Psoas muscle (tissue), 8 donors: ENCODE results near the gene SH2D4B. TPM values are rescaled to one million over a fixed set of nuclear protein-coding genes. Genes with fewer than 3 reads are reported as not detected.

Experiments
- ATAC-seq, 4 donors: fragments of 200-7000 bp; cut with Tn5 transposase; one replicate each; pipeline ENCODE4 v1.9.1; 2020; ENCODE audit warnings: moderate library complexity in 3 of 4, mild to moderate bottlenecking in 2 of 4
- DNase-seq, 2 donors: peaks; one replicate each; pipeline ENCODE4 v3.0.0-alpha.2; 2020
- H3K27ac ChIP-seq: fragments of 200-600 bp; one replicate; pipeline ENCODE4 v1.8.0; 2022
- H3K27me3 ChIP-seq, 3 donors: fragments of 200-600 bp in 1 of 3; one replicate each; pipeline versions ENCODE4 v1.6.1 to v1.8.0; 2013 to 2022; ENCODE audit warnings: low read length in 2 of 3, mild to moderate bottlenecking in 2 of 3, moderate library complexity in 1 of 3; ENCODE audit not compliant: insufficient read depth in 3 of 3
- H3K36me3 ChIP-seq, 2 donors: fragments of 200-600 bp in 1 of 2; one replicate each; pipeline versions ENCODE4 v1.6.1 to v1.8.0; 2013 to 2022; ENCODE audit warnings: low read depth in 1 of 2, mild to moderate bottlenecking in 1 of 2, moderate library complexity in 1 of 2; ENCODE audit not compliant: insufficient read depth in 1 of 2
- H3K4me1 ChIP-seq: fragments of 200-600 bp; one replicate; pipeline ENCODE4 v1.8.0; 2022
- H3K4me3 ChIP-seq: fragments of 200-600 bp; one replicate; pipeline ENCODE4 v1.8.0; 2022; ENCODE audit warnings: mild to moderate bottlenecking
- H3K9me3 ChIP-seq: fragments of 200-600 bp; one replicate; pipeline ENCODE4 v1.8.0; 2022
- CTCF ChIP-seq: fragments of 200-600 bp; IDR thresholded peaks from one replicate; pipeline ENCODE4 v1.8.0; 2022; ENCODE audit warnings: antibody characterized with exemption
- WGBS, 3 donors: extraction: QIAGEN DNeasy Blood & Tissue Kit; methylation state at CpG; one replicate each; pipeline versions ENCODE4 v1.1.6 to v1.1.7; 2013; 5-methylcytosine and 5-hydroxymethylcytosine counted together
- intact Hi-C, 2 donors: fragments of 100-400 bp; cut with DNase I; formaldehyde crosslinking; loops; one replicate each; pipeline versions ENCODE4 v1.11.0 to v1.14.2; 2022
- polyA plus RNA-seq, 3 donors: library from polyadenylated mRNA; stranded (reverse); fragments of 200-250 nt; gene quantifications; one replicate each; pipeline ENCODE4 v1.2.3, GENCODE V29; 2013
- total RNA-seq, 4 donors: library from RNA; stranded (reverse); fragmentation: NEBNext Ultra II Directional in 2 of 4; extraction: Animal tissue kit (Norgen Biotek cat#: 25700) in 2 of 4; gene quantifications; one replicate each; pipeline versions ENCODE4 v1.2.1 to v1.2.4, GENCODE V29; 2021 to 2023
- donor health status: healthy with polysubstance abuse.
- donor health status: DM: no; HTN: no; CAD: no; lungs with moderate emphysema.
- donor health status: Bipolar disorder and iron deficiency.
- donor health status: healthy.
- donor health status: DM: yes; HTN: yes; CAD: no.
- donor health status: DM: no; HTN: no; CAD: no.
- donor health status: DM: no; HTN: no; CAD: no.
- donor health status: DM: yes; HTN: yes; CAD: no.

The SH2D4B gene
- total and polyA plus RNA-seq, 7 donors: 0.01 TPM; not detected in 6

GRCh38 chr10:80622153-80622552, 84.5 kb downstream of the SH2D4B start:
- intact Hi-C loops: no loop called here
- no peak for TF ChIP-seq CTCF
- H3K27me3 ChIP-seq: no peaks in the 10 kb centered on the region
- H3K36me3 ChIP-seq: no peaks in the 10 kb centered on the region
- H3K27ac ChIP-seq: no peak overlapping the region
- ATAC-seq: no peak
- H3K4me1 ChIP-seq: no peaks in the 10 kb centered on the region
- no peak overlapping the region for H3K4me3 ChIP-seq
- 71 to 73% (median 71%) methylated on average over 3 of the region's 3 CpGs for WGBS, 3 donors
- no peak for DNase-seq
- no peaks in the 10 kb centered on the region for H3K9me3 ChIP-seq

DNA sequence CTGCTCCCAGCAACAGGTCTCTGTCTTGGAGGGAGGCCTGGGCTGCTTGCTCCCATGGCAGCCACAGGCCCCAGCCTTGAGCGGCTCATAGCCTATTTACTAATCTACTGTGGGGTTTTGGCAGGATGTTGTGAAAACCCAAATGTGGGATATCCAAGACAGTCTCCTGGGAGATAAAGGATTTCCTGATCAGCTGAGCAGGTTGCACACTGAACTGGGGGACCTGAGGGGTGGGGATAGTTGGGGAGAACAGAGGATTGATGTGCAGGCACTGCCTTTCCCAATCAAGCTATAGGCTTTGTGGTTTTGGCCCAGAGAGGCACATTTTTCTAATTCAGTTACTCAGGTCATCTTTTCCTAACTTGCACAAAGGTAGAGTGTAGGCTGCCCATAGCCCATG, 92.6 kb downstream of the SH2D4B start:
- WGBS, 3 donors: 53 to 56% (median 53%) methylated on average over 1 of the region's 1 CpG
- H3K36me3 ChIP-seq: no peaks in the 10 kb centered on the region
- H3K9me3 ChIP-seq: no peaks in the 10 kb centered on the region
- intact Hi-C loops: no loop called here
- no peaks in the 10 kb centered on the region for H3K27me3 ChIP-seq
- no peaks in the 10 kb centered on the region for H3K4me1 ChIP-seq
- ATAC-seq (no peak), DNase-seq (no peak)
- H3K27ac ChIP-seq: no peak overlapping the region
- TF ChIP-seq CTCF: no peak
- no peak overlapping the region for H3K4me3 ChIP-seq

DNA sequence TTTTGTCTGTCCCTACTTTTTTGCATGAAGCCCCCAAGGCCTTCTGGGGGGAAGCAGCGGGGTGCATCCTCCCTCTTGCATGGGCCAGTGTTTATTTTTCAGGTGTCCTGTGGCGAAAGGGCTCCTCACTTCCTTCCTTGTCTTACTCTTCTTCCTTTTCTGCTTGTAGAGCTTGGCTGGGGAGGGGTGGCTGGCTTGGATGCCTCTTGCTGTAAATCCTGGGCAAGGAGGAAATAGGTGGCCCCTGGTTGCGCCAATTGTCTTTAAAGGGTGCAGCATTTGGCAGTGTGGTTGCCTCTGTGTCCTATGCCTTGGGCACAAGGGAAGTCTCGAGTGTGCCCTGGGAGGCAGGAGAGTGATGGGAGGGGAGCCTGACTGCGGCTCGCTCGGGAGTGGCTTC, 95.0 kb downstream of the SH2D4B start:
- no peak for TF ChIP-seq CTCF
- intact Hi-C loops: no loop called here
- no peaks in the 10 kb centered on the region for H3K4me1 ChIP-seq
- peaks cover 4% of the 10 kb centered on the region for H3K9me3 ChIP-seq
- no peak overlapping the region for H3K27ac ChIP-seq
- WGBS, 3 donors: 78 to 82% (median 82%) methylated on average over 7 of the region's 7 CpGs
- no peaks in the 10 kb centered on the region for H3K27me3 ChIP-seq
- H3K36me3 ChIP-seq: no peaks in the 10 kb centered on the region
- H3K4me3 ChIP-seq: no peak overlapping the region
- ATAC-seq (no peak), DNase-seq (no peak)

GRCh38 chr10:80633383-80633860, 95.7 kb downstream of the SH2D4B start:
- no peaks in the 10 kb centered on the region for H3K27me3 ChIP-seq
- intact Hi-C loops: no loop called here
- no peak overlapping the region for H3K27ac ChIP-seq
- ATAC-seq (no peak), DNase-seq (no peak)
- no peaks in the 10 kb centered on the region for H3K36me3 ChIP-seq
- peaks cover 4% of the 10 kb centered on the region for H3K9me3 ChIP-seq
- 51 to 61% (median 56%) methylated on average over 4 of the region's 4 CpGs for WGBS, 3 donors
- TF ChIP-seq CTCF: no peak
- no peak overlapping the region for H3K4me3 ChIP-seq
- no peaks in the 10 kb centered on the region for H3K4me1 ChIP-seq

DNA sequence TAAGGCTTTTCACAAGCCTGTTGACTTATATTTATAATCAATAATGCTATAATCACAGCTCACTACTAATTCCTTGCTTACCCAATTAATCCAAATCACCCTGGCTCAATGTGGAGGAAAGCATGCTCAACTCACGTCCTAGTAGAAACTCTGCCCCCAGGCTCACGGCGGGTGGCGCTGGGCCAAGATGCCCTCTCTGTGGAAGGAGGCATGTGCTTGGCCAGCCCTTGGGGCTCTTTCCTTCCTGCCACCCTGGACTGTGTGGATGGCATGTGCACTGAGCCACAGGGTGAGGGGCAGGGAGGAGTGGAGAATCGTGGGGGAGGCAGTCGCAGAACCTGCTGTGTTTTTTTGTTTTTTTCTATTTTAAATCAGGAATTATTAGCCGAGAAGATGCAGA, 96.2 kb downstream of the SH2D4B start:
- Histone ChIP-seq H3K36me3 (no peaks in the 10 kb centered on the region), H3K9me3 (peaks cover 4% of the 10 kb centered on the region), H3K27ac (no peak overlapping the region), H3K4me3 (no peak overlapping the region), H3K4me1 (no peaks in the 10 kb centered on the region), H3K27me3 (no peaks in the 10 kb centered on the region)
- ATAC-seq (no peak), DNase-seq (no peak)
- intact Hi-C loops: no loop called here
- no peak for TF ChIP-seq CTCF
- WGBS, 3 donors: 76 to 81% (median 77%) methylated on average over 7 of the region's 7 CpGs
